Measurements from ENCODE around the gene TXN.
"Not testable (repeated sequence)": the region's sequence is repeated elsewhere in the genome, so short reads cannot be mapped to it uniquely, and the experiment has no call there.

Gene TXN

DNA sequence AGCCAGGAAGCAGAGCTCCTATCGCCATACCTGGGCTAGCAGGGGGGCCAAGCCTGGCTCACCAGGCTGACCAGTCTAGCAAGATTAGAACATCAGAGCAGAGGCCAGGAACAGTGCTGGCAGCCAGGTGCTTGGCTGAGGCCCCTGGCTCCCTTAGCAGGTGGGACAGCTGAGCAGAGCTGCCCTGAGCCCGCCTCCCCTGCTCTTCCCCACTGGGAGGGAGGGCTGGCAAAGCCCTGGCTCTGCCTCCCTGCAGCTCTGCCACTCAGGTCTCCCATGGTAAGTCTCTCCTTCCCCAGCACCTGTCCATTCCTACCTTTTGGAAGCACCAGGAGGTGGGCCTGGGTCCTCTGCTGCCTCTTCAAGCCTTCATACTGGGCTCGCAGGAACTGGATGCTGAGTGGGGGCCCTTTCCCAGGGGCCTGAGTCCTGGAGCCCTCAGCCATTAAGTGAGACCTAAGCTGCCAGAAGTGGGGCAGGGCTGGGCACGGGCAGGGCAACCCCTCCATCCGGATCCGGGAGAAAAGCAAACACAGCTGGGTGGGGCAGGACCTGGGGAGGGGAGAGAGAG lies 49.2 kb downstream of the TXN start:
- DNase-seq = no peak

DNA sequence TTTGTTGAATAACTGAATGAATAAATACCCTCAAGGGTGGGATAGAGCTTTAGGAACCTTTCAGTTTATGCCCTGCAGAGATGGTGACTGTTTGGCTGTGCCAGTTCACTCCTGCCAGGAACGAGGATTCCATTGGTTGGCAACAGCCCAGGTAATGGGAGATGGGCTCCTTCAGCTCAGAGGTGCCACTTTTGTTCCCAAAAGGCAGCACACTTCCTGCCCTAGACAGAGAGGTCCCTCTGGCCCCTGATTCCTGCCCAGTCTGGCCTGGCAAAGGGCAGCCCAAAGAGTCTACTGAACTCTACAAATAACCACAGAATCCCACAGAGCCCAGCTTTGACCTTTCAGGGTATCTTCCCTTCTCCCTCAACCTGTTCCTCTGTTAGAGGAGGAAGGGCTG lies 49.9 kb downstream of the TXN start:
- DNase-seq = no peak

DNA sequence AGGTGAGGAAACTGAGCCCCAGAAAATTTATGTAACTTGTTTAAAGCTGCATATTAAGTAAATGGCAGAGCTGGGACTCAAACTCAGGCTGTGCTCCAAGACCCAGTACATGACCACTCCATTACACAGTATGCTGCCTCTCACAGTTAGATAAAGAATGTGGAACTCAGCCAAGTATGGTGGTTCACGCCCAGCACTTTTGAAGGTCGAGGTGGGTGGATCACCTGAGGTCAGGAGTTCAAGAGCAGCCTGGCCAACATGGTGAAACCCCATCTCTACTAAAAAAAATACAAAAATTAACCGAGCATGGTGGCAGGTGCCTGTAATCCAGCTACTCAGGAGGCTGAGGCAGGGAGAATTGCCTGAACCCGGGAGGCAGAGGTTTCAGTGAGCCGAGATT lies 50.7 kb downstream of the TXN start:
- DNase-seq = not testable (repeated sequence)

DNA sequence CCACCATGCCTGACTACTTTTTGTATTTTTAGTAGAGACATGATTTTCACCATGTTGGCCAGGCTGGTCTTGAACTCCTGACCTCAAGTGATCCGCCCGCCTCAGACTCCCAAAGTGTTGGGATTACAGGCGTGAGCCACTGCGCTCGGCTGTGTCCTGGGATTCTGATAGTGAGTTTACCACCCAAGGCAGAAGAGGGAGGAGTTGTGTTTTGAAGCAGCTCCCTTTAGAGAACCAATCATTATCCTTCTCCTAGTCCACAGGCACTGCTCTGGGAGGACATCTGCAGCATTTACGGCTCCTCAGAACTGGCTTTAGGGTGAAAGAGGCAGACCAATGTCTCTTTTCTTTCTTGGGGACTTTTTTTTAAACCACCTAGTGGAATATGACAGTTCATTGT lies 54.1 kb downstream of the TXN start:
- DNase-seq = no peak

DNA sequence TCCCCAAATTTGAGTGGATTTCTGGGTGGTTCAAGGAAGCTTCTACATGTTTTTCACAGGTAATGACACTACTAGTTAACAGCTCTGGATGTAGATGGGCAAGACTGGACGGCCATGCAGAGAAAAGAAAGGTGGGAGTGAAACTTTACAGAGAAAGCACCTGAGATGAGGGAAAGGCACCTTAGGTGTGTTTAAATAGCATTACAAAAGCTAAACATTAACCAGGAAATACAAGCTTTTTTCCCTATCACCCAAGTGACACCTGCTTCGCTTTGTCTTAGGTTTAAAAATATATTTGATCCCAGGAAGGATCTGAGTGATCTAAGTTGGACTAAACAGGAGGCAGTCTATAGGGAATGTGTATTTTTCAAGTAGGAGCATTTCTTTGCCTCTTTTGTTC lies 56.7 kb downstream of the TXN start:
- no peak for DNase-seq

DNA sequence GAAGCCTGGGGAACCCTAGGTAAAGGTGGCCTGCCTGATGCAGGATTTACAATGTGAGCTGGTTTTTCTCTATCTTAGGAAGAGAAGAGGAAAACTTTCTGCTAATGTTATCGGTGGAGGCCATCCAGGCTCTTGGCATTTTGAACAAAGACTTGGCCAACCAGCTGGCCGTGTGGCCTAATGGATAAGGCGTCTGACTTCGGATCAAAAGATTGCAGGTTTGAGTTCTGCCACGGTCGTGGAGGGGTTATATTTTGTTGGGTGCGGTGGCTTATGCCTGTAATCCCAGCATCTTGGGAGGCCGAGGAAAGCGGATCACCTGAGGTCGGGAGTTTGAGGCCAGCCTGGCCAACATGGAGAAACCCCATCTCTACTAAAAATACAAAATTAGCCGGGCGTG lies 58.0 kb downstream of the TXN start:
- no peak for DNase-seq

DNA sequence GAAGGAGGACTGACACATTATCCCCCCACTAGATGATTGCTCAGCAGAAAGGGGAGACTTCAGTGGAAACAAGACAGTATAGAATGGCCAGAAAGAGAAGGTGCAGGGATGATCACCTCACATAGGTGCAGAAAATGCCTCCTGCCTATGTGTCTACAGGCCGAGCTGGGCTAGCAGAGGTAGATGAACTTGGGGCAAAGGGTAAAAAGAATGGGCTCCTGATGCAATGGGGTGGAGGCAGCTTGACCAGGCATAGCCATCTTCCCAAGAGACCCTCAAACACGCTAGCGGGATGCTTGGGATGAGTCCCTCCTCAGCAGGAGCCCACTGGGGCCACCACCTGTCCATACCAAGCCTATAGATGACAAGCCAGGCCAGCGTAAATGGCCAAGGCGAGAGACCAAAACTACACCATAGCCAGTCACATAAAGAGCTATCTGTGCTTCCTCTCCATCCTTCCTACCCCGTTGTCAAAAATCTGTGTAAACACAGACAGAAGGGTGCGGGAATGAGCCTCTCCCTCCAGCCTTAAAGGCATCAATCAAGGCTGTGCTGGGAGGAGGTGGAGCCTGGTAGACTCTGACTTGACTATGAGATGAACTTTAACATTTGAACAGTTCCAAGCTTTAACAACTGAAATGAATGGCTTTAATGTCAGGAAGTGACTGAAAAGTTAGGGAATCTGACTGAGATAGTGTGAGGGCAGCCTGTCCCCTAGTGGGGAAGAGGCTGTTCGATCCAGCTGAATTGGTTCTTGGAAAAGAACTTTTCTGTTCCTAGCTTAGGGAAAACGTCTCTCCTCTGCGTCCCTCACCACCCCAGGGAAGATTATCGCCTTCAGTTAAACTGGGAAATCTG lies 58.7 kb downstream of the TXN start:
- DNase-seq = no peak

DNA sequence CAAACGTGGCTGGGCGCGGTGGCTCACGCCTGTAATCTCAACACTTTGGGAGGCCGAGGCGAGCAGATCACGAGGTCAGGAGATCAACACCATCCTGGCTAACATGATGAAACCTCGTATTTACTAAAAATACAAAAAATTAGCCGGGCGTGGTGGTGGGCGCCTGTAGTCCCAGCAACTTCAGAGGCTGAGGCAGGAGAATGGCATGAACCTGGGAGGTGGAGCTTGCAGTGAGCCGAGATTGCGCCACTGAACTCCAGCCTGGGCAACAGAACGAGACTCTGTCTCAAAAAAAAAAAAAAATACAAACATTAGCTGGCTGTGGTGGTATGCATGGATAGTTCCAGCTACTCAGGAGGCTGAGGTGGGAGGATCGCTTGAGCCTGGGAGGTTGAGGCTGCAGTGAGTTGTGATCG lies 60.2 kb downstream of the TXN start:
- DNase-seq = not testable (repeated sequence)

Data from activated naive CD4-positive, alpha-beta T cell treated with anti-CD3 and anti-CD28 coated beads, Interleukin-2, amount 50 U/mL, for 16 hours (primary cell).